ENCODE measurements around the gene GDPD1. TPM values are rescaled to one million over a fixed set of nuclear protein-coding genes. Genes with fewer than 3 reads are reported as not detected.
"Not testable (repeated sequence)": the region's sequence is repeated elsewhere in the genome, so short reads cannot be mapped to it uniquely, and the experiment has no call there.

Gene GDPD1
- total RNA-seq, 1 experiment from 2014 or later = 0.49 TPM

DNA sequence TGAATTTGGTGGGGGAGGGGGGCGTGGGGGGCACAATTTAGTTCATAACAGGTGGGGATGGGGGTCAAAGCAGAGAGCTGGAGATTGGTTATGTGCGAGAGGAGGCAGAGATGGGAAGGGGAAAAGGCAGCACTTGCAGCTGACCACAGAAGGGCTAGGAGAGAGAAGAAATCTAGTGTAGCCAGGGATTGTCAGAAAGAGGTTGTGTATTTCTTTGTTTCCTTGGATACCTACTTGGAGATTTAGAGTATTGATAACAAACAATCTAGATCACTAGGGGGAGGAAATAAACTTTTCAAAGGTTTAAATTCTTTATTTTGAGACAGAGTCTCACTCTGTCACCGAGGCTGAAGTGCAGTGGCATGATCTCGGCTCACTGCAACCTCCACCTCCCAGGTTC is 64.0 kb downstream of the GDPD1 start:
- no peaks in the 10 kb centered on the region for H3K9me3 ChIP-seq (replicated peaks)
- no peak for DNase-seq
- H3K27me3 ChIP-seq = no peaks in the 10 kb centered on the region
- no peak overlapping the region for H3K27ac ChIP-seq
- no peak overlapping the region for H3K4me3 ChIP-seq
- H3K4me1 ChIP-seq = no peaks in the 10 kb centered on the region
- H3K36me3 ChIP-seq = no peaks in the 10 kb centered on the region

DNA sequence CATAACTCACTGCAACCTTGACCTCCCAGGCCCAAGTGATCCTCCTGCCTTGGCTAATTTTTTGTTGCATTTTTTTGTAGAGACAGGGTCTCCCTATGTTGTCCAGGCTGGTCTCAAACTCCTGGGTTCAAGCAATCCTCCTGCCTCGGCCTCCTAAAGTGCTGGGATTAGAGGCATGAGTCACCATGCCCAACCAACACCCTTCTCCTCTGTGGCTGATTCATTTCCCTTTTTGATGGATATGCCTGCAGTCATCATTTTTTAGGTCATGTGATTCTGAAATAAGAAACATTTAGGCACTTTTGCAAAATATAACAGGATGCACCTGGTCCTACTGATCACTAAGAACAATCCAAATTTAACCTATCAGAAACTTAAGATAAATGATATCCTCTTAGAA is 67.1 kb downstream of the GDPD1 start:
- no peak for DNase-seq
- no peaks in the 10 kb centered on the region for H3K4me1 ChIP-seq
- no peaks in the 10 kb centered on the region for H3K9me3 ChIP-seq (replicated peaks)
- H3K27me3 ChIP-seq = no peaks in the 10 kb centered on the region
- no peak overlapping the region for H3K4me3 ChIP-seq
- H3K27ac ChIP-seq = no peak overlapping the region
- H3K36me3 ChIP-seq = no peaks in the 10 kb centered on the region

DNA sequence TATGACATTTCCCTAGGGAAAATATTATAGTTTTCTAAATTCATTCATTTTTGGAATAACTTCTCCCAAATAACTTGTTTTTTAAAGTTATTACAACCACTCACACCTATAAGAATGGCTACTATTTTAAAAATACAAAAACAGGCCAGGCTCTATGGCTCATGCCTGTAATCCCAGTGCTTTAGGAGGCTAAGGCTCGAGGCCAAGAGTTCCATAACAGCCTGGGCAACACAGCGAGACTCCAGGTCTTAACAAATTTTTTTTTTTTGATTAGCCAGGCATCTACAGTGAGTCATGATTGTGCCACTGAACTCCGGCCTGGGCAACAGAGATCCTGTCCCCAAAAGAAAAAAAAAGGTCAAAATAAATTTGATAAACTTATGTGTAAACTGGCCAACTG is 67.6 kb downstream of the GDPD1 start:
- DNase-seq = no peak
- no peaks in the 10 kb centered on the region for H3K36me3 ChIP-seq
- no peaks in the 10 kb centered on the region for H3K4me1 ChIP-seq
- H3K27me3 ChIP-seq = no peaks in the 10 kb centered on the region
- H3K27ac ChIP-seq = no peak overlapping the region
- no peak overlapping the region for H3K4me3 ChIP-seq
- H3K9me3 ChIP-seq (replicated peaks) = no peaks in the 10 kb centered on the region

DNA sequence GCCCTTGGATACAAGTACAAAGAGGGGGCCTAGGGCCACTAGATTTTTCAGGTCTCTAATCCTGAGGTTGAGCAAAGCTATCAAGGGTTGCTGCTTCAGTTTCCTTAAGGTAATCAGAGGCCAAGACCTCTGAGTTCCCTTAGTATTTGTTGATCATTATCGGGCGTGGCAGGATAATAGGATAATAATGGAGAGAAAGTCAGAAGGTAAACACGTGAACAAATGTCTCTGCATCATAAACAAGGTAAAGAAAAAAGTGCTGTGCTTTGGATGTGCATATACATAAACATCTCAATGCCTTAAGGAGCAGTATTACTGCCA is 69.6 kb downstream of the GDPD1 start:
- Histone ChIP-seq H3K27me3 (no peaks in the 10 kb centered on the region), H3K4me3 (no peak overlapping the region), H3K4me1 (no peaks in the 10 kb centered on the region), H3K36me3 (no peaks in the 10 kb centered on the region), H3K27ac (no peak overlapping the region), H3K9me3 (replicated peaks) (no peaks in the 10 kb centered on the region)
- DNase-seq = no peak

DNA sequence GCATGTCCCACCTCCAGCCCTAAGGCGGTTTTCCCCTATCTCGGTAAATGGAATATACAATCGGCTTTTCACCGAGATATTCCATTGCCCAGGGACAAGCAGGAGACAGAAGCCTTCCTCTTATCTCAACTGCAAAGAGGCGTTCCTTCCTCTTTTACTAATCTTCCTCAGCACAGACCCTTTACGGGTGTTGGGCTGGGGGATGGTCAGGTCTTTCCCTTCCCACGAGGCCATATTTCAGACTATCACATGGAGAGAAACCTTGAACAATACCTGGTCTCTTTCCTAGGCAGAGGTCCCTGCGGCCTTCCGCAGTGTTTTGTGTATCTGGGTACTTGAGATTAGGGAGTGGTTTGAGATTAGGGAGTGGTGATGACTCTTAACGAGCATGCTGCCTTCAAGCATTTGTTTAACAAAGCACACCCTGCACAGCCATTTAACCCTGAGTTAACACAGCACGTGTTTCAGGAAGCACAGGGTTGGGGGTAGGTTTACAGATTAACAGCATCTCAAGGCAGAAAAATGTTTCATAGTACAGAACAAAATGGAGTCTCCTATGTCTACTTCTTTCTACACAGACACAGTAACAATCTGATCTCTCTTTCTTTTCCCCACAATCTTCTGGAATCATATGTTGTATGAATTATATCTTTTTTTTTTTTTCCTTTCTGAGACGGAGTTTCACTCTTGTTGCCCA is 70.1 kb downstream of the GDPD1 start:
- not testable (repeated sequence) for H3K4me1 ChIP-seq; H3K9me3 ChIP-seq (replicated peaks); H3K36me3 ChIP-seq; H3K27me3 ChIP-seq; H3K27ac ChIP-seq; DNase-seq; H3K4me3 ChIP-seq

DNA sequence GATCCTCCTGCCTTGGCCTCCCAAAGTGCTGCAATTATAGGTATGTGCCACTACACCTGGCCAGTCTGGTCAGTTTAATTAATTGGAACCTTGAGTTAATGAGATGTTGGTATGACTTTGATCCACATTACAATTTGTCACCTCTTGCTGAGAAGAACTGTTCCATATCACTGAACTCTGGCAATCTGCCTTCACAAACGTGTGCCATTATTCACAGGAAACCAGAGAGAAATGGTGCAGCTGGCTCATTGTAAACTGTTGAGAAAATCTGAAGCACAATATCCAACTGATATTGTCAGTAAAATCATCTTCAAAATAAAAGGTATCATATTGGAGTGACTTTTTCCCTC is 71.8 kb downstream of the GDPD1 start:
- no peaks in the 10 kb centered on the region for H3K9me3 ChIP-seq (replicated peaks)
- H3K4me3 ChIP-seq = no peak overlapping the region
- DNase-seq = no peak
- no peaks in the 10 kb centered on the region for H3K36me3 ChIP-seq
- H3K4me1 ChIP-seq = no peaks in the 10 kb centered on the region
- H3K27me3 ChIP-seq = no peaks in the 10 kb centered on the region
- H3K27ac ChIP-seq = no peak overlapping the region

DNA sequence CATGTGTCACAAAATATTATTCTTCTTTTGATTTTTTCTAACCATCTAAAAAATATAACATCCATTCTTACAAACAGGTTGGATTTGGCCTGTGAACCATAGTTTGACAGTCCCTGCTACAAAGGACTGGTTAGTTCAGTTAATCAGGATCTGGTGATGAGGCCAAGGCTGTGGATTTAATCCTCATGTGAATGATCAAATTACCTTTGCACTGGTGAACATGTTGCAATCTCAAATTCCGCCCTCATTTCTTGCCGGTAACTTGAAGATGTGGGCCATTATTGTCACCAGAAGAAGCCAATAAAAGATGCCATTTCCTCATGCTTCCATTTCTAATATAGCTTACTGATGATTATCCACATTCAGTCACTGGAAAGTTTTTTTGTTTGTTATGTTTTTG is 75.9 kb downstream of the GDPD1 start:
- Histone ChIP-seq H3K36me3 (no peaks in the 10 kb centered on the region), H3K9me3 (replicated peaks) (no peaks in the 10 kb centered on the region), H3K27me3 (no peaks in the 10 kb centered on the region), H3K27ac (no peak overlapping the region), H3K4me3 (no peak overlapping the region), H3K4me1 (no peaks in the 10 kb centered on the region)
- no peak for DNase-seq

DNA sequence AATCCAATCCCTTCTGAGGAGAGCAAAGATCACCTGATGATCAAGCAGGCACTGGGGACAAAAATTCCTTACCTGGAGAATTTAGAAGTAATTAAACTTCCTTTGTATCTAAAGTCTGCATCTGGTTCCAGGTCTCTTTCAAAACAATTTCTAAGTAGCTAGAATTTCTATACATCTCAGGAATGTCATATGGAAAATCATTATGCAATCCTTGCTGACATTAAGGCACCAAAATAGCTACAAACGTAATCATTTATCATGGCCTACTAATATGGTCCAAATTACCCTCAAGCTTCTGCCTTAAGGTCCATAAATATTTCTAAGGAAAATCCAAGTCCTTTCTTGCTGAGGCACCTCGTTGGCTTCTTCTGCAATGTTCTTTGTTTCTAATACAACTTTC is 78.2 kb downstream of the GDPD1 start:
- Histone ChIP-seq H3K4me3 (no peak overlapping the region), H3K9me3 (replicated peaks) (no peaks in the 10 kb centered on the region), H3K27ac (no peak overlapping the region), H3K4me1 (no peaks in the 10 kb centered on the region), H3K36me3 (no peaks in the 10 kb centered on the region), H3K27me3 (no peaks in the 10 kb centered on the region)
- no peak for DNase-seq

DNA sequence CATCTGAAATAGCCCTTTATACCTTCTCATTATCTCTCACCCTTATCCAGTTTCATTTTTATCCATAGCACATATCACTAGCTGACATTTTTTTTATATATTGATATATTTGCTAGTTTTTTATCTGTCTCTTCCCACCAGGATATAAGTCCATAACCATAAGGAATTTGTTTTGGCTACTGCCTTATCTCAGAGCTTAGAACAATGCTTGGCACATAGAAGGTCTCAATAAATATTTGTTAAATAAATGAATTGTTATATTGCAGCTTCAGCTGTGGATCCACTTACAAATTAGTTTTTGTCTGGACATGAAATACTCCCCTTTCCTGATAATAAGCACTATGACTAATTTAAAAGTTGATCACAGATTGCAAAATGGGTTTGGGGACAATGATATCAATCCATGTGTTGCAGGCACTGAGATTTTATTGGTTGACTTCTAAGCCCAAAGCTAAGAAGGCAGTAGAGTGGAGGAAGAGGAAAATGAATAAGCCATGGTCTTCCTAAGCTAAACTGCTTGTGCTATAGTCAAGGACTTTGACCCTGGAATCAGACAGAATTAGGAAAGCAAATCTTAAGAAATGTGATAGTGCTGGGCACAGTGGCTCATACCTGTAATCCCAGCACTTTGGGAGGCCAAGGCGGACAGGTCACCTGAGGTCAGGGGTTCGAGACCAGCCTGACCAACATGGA is 79.2 kb downstream of the GDPD1 start:
- Histone ChIP-seq H3K4me3 (no peak overlapping the region), H3K4me1 (no peaks in the 10 kb centered on the region), H3K36me3 (no peaks in the 10 kb centered on the region), H3K27ac (no peak overlapping the region), H3K27me3 (no peaks in the 10 kb centered on the region), H3K9me3 (replicated peaks) (no peaks in the 10 kb centered on the region)
- DNase-seq = no peak

DNA sequence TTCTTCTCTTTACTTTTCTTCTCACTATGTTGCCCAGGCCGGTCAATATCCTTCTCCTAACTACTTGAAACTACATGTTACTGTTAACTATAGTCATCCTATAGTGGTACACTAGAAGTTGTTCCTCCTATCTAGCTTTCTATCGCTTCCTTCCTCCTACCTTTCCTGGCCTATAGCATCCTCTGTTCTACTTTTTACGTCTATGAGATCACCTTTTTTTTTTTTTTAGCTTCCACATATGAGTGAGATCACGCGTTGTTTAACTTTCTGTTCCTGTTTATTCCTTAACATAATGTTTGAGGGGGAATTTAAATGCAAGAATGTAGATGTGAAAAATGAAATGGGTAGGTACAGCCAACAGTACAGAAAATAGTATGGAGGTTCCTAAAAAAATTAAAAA is 80.6 kb downstream of the GDPD1 start:
- DNase-seq = no peak
- Histone ChIP-seq H3K27ac (no peak overlapping the region), H3K36me3 (no peaks in the 10 kb centered on the region), H3K27me3 (no peaks in the 10 kb centered on the region), H3K9me3 (replicated peaks) (no peaks in the 10 kb centered on the region), H3K4me3 (no peak overlapping the region), H3K4me1 (no peaks in the 10 kb centered on the region)

DNA sequence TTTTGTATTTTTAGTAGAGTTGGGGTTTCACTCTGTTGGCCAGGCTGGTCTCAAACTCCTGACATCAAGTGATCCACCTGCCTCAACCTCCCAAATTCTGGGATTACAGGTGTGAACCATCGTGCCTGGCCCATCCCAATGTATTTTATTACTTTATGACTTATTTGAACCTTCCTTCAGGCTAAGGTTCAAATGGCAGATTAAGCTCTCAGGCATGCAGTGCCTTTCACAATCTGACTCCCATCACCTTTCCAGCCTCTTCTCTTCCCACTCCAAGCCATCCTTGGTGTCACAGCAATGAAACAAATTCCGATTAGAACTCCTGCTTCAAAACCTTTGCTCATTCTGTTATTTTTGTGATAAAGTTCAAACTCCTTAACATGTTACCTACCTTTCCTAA is 84.5 kb downstream of the GDPD1 start:
- Histone ChIP-seq H3K36me3 (no peaks in the 10 kb centered on the region), H3K27ac (no peak overlapping the region), H3K4me3 (no peak overlapping the region), H3K27me3 (no peaks in the 10 kb centered on the region), H3K9me3 (replicated peaks) (no peaks in the 10 kb centered on the region), H3K4me1 (no peaks in the 10 kb centered on the region)
- no peak for DNase-seq

DNA sequence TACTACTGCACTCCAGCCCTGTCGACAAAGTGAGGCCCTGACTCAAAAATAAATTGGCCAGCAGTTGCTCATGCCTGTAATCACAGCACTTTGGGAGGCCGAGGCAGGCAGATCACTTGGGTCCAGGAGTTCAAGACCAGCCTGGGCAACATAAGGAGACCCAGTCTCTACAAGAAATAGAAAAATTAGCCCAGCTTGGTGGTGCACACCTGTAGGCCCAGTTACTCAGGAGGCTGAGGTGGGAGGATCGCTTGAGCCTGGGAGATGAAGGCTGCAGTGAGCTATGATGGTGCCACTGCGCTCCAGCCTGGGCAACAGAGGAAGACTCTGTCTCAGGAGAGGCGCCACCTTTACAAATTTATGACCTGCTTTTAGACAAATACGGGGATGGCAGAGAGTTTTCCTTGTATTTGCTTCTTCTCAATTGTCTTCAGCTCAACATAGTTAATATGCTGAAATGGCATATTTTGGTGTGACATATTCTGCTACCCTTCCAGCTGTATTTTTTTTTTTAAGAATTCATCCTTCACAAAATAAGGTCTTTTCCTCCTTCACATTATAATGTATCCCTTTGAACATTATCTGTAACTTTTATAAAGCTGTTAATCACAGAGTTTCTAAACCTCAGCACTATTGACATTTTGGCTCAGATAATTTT is 90.1 kb downstream of the GDPD1 start:
- no peak for DNase-seq
- H3K9me3 ChIP-seq (replicated peaks) = no peaks in the 10 kb centered on the region
- no peak overlapping the region for H3K4me3 ChIP-seq
- H3K4me1 ChIP-seq = no peaks in the 10 kb centered on the region; the same call in 1 of the 2 replicates
- no peaks in the 10 kb centered on the region for H3K36me3 ChIP-seq
- no peaks in the 10 kb centered on the region for H3K27me3 ChIP-seq
- no peak overlapping the region for H3K27ac ChIP-seq

DNA sequence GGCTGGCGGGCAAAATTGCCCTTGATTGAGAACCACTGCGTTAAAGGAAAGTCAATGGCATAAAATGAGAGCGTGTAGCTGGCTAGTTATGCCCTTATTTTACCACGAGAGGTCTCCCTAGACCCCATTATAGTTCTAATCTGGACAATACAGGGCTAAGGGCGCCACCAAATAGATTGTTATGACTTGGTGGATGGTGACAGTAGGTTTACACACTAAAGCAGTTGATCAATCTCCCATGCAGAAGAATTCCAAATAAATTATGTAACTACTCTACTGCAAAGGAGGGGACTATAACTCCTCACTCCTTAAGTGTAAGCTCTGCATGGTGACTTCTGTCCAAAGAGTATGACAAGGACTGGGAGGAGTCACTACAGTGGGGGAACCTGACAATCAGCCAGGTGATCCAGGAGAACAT is 90.7 kb downstream of the GDPD1 start:
- Histone ChIP-seq H3K4me3 (no peak overlapping the region), H3K9me3 (replicated peaks) (no peaks in the 10 kb centered on the region), H3K27ac (no peak overlapping the region), H3K36me3 (no peaks in the 10 kb centered on the region), H3K27me3 (no peaks in the 10 kb centered on the region), H3K4me1 (no peaks in the 10 kb centered on the region; the same call in 1 of the 2 replicates)
- peak; percentile 31 to 80 for DNase-seq

DNA sequence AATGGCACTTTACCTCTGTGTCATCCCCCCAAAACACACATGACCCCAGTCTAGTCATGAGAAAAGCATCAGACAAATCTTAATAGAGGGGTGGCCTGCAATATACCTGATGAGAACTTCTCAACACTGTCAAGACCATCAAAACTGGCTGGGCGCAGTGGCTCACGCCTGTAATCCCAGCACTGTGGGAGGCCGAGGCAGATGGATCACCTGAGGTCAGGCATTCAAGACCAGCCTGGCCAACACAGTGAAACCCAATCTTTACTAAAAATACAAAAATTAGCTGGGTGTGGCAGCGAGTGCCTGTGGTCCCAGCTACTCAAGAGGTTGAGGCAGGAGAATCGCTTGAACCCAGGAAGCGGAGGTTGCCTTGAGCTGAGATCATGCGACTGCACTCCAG is 91.2 kb downstream of the GDPD1 start:
- H3K27ac ChIP-seq; DNase-seq; H3K27me3 ChIP-seq; H3K4me3 ChIP-seq; H3K4me1 ChIP-seq; H3K9me3 ChIP-seq (replicated peaks); H3K36me3 ChIP-seq: not testable (repeated sequence)

DNA sequence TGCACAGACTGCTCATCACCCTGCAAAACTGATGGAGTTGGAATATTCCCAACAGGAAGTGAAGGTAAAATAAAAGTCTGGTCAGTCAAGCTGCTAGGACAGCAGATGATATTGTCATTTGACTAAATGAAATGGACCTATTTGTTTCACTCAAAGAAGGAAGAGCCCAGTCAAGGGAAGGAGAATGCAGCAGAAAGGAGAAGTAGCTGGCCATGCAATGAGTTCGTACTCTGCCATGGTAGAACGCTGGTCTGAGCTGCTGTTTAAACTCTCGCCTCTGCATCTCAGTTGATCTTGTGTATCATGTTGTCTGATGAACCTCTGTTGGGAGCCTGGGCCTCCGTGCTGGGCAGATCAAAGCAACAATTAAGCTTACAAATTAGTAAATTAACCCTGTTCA is 95.6 kb downstream of the GDPD1 start:
- no peak overlapping the region for H3K27ac ChIP-seq
- no peak for DNase-seq
- no peaks in the 10 kb centered on the region for H3K27me3 ChIP-seq
- no peaks in the 10 kb centered on the region; the same call in 1 of the 2 replicates for H3K4me1 ChIP-seq
- H3K9me3 ChIP-seq (replicated peaks) = no peaks in the 10 kb centered on the region
- H3K4me3 ChIP-seq = no peak overlapping the region
- no peaks in the 10 kb centered on the region for H3K36me3 ChIP-seq
